Stimulated activated CD4-positive, alpha-beta T cell treated with anti-CD3 and anti-CD28 coated beads, Interleukin-4, amount 100 ng/mL, for 24 hours (primary cell): Measurements from ENCODE around the gene PSMD1.
A peak's percentile ranks its signal among the peaks of the same experiment; 100 is the strongest.
"Not testable (repeated sequence)": the region's sequence is repeated elsewhere in the genome, so short reads cannot be mapped to it uniquely, and the experiment has no call there.

Experiments used
- DNase-seq: peaks from one replicate; pipeline ENCODE4 v3.0.0-alpha.2; 2020

Gene PSMD1

GRCh38 chr2:231058761-231059550 is 2.3 kb downstream of the PSMD1 start:
- DNase-seq: no peak

GRCh38 chr2:231059756-231060155 is 3.1 kb downstream of the PSMD1 start:
- DNase-seq: no peak

DNA sequence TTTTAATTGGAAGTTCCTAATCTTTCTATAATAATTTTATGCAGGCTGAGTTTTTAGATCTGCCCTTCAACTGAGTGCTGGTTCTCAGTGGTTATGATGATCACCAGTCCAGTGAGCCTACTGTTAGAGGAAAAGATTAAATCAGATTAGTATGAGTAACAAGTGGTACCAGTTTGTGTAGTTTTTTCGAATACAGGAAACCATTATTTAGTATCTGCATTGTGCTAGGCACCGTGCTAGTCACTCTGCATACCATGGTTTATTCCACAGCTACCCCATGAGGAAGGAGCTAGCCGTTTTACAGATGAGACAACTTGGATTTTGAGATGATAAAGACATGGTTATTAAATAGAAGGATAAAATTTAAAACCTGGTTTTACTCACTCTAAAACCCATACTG is 6.1 kb downstream of the PSMD1 start:
- no peak for DNase-seq

DNA sequence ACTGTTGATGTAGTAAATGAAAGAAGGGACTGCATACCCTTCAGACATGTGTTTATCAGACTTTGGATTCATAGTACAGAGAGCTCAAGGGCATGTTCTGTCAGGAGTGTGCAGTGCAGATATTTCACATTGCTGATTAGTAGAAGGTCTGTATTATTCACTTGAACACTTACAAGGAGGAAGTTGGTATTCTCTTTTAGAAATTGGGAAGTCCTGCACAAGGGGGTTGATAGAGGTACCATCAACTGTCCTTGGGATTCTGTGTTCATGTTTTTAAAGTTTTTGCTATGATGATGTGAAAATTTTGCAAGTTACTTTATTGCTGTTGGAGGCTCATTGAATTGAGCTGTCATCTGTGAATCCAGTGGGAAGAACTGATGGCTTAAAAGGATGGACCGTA is 6.7 kb downstream of the PSMD1 start:
- DNase-seq: no peak

DNA sequence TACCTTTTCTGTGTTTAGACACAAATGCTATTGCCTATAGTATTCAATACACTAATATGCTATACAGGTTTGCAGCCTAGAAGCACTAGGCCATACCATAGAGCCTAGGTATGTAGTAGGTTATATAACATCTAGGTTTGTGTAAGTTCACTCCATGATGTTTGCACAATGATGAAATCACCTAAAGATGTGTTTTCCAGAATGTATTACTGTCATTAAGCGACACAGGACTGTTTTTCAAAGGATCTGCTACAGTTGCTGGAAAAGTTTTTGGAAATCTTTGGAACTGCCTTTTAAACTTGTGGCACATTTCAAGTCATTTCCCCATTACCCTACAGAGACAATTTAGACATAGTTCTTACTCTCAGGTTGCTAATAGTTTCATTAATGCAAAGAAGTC is 9.3 kb downstream of the PSMD1 start:
- DNase-seq: no peak

DNA sequence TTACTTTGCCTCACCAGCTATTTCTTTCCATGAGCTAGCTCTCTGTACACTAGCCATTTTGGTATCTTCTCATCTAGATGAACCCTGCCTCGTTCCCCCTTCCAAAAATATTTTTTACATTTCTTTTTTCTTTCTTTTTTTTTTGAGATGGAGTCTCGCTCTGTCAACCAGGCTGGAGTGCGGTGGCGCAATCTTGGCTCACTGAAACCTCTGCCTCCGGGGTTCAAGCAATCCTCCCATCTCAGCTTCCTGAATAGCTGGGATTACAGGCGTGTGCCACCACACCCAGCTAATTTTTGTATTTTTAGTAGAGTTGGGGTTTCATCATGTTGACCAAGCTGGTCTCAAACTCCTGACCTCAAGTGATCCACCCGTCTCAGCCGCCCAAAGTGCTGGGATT is 10.9 kb downstream of the PSMD1 start:
- not testable (repeated sequence) for DNase-seq

DNA sequence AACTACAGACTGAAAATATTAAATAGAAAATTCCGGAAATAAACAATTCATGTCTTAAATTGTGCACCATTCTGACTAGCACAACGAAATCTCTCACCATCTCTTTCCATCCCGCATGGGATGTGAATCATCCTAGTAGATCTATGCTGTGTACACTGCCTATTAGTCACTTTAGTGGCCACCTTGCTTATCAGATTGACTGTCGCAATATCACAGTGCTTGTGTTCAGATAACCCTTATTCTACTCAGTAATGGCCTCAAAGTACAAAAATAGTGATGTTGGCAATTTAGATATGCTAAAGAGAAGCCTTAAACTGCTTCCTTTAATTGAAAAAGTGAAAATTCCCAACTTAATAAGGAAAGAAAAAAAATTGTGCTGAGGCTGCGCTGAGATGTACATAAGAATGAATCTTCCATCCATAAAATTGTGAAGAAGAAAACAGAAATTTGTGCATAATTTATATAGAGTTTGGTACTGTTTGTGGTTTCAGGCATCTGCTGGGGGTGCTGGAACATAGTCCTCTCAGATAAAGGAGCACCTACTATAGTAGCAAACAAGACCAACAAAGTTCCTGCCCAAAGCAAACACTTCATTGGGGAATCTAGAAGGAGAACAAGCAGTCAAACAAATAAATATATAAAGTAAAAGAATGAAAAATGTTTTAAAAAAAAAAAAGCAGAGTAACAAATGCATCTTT is 12.0 kb downstream of the PSMD1 start:
- DNase-seq: no peak

DNA sequence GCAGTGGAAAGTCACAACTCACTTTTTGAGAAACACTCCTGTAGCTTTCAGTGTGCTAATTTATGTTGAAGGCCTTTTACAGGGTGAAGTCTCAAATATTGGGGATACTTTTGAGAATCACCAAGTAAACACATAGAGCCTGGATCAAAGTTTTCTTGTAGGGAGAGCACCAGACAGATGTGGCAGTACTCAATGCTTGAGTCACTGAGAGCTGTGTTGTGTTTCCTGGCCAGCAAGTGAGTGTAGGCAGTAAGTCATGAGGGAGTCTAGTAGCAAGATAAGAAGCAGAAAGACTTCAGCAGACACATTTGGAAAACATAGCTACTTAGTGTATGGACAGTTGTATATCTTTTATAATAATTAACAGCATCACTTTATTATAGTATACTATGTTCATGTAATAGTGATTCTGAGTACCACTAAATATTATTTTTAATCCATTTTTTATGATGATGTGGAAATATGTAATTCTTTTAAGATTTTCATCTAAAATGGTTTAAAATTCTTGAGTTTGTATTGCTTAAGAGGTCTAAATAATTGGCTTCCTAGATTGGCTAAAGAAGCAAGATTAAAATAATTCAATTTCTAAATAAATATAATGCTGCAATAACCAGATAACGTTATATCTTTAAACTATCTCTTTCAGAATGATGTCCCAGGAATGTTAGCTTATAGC is 12.8 kb downstream of the PSMD1 start:
- DNase-seq: no peak

DNA sequence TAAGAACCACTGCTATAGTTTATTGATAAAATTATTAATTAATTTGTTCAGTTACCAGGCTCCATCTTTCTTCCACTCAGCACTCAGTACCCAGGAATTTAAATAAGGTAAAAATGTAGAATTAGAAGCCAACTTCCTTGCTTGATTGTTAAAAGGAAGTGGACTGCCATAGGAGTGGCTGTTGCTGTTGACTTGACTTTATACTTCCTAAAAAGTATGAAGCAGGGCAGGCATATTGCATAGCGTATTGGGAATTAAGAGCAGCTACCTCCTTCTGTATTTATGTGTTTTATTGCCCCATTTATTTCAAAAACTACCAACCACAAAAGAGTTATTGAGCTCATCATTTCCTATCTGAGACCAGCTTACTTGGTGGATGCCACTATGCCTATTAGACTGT is 27.9 kb downstream of the PSMD1 start:
- no peak for DNase-seq

DNA sequence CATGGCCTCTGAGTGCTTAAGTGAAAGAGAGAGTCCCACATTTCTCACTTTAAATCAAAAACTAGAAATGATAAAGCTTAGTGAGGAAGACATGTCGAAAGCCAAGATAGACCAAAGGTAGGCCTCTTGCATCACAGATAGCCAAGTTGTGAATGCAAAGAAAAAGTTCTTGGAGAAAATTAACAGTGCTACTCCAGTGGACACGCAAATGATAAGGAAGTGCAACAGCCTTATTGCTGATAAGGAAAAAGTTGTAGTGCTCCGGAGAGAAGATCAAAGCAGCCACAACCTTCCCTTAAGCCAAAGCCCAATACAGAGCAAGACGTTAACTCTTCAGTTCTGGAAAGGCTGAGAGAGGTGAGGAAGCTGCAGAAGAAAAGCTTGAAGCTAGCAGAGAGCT is 32.1 kb downstream of the PSMD1 start:
- no peak for DNase-seq

GRCh38 chr2:231093933-231094332 is 37.3 kb downstream of the PSMD1 start:
- no peak for DNase-seq

- DNase-seq: no peak
Observed at GRCh38 chr2:231094736-231095346, 38.2 kb downstream of the PSMD1 start.

- no peak for DNase-seq
Observed at GRCh38 chr2:231099918-231100317, 43.3 kb downstream of the PSMD1 start.

- not testable (repeated sequence) for DNase-seq
Observed at GRCh38 chr2:231100321-231100720, 43.7 kb downstream of the PSMD1 start.

DNA sequence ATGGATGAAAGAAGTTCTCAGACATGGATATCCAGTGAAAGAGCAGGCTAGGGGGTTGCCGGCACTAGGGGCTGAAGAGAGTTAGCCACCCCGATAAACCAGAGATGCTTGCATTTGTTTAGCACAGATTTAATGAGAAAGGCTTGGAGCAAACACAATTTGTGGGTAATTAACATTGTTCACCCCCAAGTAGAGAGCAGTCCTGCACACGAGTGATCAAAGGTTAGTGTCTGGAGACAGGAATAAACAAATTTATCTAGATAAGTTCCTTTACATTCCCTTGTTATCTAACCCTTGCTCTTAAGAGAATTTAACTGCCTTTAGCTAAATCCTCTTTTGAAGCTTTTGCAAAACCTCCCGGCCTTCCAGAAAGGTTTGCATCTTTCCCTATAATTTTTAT is 44.3 kb downstream of the PSMD1 start:
- no peak for DNase-seq

- no peak for DNase-seq
Observed at GRCh38 chr2:231102772-231103171, 46.1 kb downstream of the PSMD1 start.

- peak; percentile 47 for DNase-seq
Observed at GRCh38 chr2:231104115-231104713, 47.5 kb downstream of the PSMD1 start.

GRCh38 chr2:231110551-231110950 is 53.9 kb downstream of the PSMD1 start:
- DNase-seq: no peak

DNA sequence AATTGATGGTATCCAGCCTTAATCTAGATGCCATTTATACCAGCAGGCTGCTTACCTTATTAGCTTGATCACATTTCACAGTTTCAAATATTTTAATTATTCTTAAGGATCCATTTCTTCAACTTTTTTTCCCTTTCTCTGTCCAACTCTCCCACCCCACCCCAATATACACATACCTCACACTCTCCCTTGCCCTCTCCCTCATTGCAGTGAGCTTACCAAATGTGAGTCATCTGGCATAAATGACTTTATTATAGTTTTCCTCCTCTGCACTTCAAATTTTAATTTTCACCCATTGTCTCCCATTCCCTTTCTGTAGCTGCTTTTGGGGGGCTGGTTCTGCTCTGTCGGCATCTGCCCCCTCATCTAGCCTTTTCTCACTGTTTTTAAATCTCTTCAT is 55.3 kb downstream of the PSMD1 start:
- no peak for DNase-seq

DNA sequence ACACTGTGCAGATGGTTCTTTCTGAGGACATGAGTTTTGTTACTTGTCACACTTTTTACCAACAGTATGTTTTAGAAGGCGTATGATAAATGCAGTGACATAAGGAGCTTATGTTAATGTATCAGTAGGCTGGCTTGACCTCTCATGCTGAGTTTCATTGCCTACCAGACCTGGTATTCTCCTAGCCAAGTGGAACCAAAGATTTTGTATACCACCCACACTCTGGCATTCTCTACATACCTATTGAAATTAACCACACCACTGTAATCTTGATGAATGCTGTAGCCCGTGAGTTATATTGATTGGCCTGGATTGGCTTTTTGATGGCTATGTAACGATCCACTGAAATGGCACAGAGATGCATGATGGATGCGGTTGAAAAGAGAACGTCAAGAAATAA is 56.8 kb downstream of the PSMD1 start:
- no peak for DNase-seq

DNA sequence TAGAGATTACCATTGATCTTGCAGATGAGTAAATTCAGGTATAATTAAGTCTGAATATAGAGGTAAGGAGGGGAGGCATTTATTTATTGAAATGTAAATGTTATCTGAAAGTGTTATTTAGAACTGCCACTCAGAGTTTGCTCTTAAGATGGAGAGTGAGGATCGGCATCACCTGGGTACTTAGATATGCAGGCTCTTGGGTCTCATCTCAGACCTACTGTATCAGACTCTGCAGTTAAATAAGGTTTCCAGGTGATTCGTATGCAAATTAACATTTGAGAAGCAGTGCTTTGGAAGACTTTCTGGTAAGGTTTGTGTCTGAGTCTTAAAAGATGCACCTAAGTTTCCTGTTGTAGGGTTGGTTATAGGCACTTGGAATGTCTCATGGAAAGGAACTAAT is 59.0 kb downstream of the PSMD1 start:
- DNase-seq: no peak

GRCh38 chr2:231117148-231117547 is 60.5 kb downstream of the PSMD1 start:
- DNase-seq: no peak

GRCh38 chr2:231117922-231118613 is 61.4 kb downstream of the PSMD1 start:
- no peak for DNase-seq
